Hepatocyte (in vitro differentiated cells): ENCODE results near the gene RABGAP1L.

Source experiments
- CTCF ChIP-seq: fragments of 200-600 bp; sonication (generic); IDR thresholded peaks from 2 replicates; pipeline ENCODE4 v1.5.1; 2016; ENCODE audit warnings: antibody characterized with exemption, mild to moderate bottlenecking; ENCODE audit not compliant: poor library complexity
- EZH2phosphoT487 ChIP-seq: fragments of 200-600 bp; sonication (generic); IDR thresholded peaks from one replicate; pipeline ENCODE4 v1.6.1; 2018; ENCODE audit warnings: antibody characterized with exemption, mild to moderate bottlenecking, low read depth, moderate library complexity; ENCODE audit not compliant: unreplicated experiment, severe bottlenecking

GRCh38 chr1:174577681-174578080 lies 418.4 kb downstream of the RABGAP1L start:
- TF ChIP-seq CTCF = no peak
- TF ChIP-seq EZH2phosphoT487 = no peak
